Fibroblast of mammary gland (primary cell): ENCODE results near the gene WASF2.

Experiments used
- DNase-seq: peaks from one replicate; pipeline ENCODE4 v3.0.0-alpha.2; 2010; ENCODE audit warnings: low read depth
- H3K4me3 ChIP-seq: 2 replicates; pipeline ENCODE4 v1.5.1; 2011; ENCODE audit warnings: low read depth, mild to moderate bottlenecking, low read length, moderate library complexity; ENCODE audit not compliant: control insufficient read depth
- TF ChIP-seq, protein P1 (sequence below): conservative IDR thresholded peaks from 2 replicates; pipeline ENCODE4 v1.5.1; 2011; ENCODE audit warnings: low read depth, low read length, inconsistent platforms; ENCODE audit not compliant: control insufficient read depth, insufficient read depth

The WASF2 gene

DNA sequence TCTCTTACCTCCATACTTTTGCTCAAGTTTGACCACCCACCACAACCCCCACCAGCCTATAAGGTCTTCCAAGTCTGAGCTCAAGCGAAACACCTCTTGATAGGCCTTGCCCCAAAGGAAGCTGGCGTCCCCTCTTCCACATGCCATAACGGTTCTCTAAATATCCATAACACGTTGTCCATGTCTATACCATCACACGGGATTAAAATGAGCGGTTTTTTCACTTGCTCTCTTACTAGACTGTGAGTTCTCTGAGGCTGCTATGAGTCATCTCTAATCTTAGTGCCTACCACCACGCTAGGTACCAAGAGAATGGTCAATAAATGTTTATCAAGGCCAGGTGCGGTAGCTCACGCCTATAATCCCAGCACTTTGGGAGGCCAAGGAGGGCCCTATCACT is 41.0 kb downstream of the WASF2 start:
- TF ChIP-seq, protein P1, sequence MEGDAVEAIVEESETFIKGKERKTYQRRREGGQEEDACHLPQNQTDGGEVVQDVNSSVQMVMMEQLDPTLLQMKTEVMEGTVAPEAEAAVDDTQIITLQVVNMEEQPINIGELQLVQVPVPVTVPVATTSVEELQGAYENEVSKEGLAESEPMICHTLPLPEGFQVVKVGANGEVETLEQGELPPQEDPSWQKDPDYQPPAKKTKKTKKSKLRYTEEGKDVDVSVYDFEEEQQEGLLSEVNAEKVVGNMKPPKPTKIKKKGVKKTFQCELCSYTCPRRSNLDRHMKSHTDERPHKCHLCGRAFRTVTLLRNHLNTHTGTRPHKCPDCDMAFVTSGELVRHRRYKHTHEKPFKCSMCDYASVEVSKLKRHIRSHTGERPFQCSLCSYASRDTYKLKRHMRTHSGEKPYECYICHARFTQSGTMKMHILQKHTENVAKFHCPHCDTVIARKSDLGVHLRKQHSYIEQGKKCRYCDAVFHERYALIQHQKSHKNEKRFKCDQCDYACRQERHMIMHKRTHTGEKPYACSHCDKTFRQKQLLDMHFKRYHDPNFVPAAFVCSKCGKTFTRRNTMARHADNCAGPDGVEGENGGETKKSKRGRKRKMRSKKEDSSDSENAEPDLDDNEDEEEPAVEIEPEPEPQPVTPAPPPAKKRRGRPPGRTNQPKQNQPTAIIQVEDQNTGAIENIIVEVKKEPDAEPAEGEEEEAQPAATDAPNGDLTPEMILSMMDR = no peak
- DNase-seq = no peak
- no peak overlapping the region for H3K4me3 ChIP-seq

DNA sequence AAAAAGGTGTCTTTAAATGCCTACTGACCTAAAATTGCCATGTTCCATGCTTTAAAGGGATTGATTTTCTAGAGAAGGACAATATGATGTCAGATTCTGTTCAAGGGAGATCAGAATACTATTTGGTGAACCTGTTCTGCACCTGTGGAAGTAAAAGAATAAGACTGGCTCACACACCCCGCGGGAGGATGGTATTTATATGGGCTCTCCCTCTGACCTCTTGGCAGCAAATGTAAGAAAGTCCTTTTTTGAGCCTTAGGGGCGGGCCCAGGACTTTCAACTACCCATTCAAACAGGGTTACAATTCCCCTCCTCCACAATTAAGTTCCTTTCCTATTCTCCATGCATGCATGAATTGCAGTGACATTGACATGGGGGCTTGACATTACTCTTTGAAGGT is 42.1 kb downstream of the WASF2 start:
- no peak for DNase-seq

DNA sequence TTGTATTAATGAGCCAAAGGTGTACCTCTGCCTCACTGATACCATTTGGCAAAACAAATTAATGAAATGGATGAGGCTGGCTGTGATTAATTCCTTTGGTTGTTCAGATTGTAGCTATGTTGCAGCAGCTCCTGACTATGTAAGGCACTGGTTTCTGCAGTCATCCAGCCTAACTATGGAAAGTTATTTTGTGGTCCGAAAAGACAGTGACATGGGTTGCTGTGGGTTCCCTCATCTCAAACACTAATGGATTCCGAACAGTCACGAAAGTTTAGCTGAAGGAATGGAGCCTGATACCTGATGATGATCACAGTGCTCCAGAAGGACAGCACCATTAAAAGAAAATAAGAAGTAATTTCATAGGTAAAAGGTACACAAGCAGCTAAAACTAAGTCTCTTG is 42.6 kb downstream of the WASF2 start:
- DNase-seq = no peak
- H3K4me3 ChIP-seq = no peak overlapping the region
- TF ChIP-seq, protein P1 = no peak

More for the DNA sequence above, 42.1 kb downstream of the WASF2 start:
- TF ChIP-seq, protein P1 = no peak
- no peak overlapping the region for H3K4me3 ChIP-seq

DNA sequence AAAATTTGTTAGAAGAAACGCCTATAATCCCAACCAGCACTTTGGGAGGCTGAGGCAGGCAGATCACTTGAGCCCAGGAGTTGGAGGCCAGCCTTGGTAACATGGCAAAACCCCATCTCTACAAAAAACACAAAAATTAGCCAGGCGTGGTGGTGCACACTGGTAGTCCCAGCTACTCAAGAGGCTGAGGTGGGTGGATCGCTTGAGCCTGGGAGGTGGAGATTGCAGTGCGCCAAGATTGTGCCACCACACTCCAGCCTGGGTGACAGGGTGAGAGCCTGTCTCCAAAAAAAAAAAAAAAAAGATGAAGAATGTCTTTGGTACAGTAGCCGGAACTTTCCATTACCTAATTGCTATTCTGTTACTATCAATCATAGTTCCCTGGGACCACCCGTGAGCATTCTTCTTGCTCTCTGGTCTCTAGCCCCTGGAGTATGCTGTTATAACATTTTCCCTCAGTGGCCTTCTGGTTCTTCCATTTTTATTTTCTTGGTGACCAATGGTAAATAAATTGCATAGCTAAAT is 43.4 kb downstream of the WASF2 start:
- no peak for DNase-seq
- no peak overlapping the region for H3K4me3 ChIP-seq
- TF ChIP-seq, protein P1 = no peak

DNA sequence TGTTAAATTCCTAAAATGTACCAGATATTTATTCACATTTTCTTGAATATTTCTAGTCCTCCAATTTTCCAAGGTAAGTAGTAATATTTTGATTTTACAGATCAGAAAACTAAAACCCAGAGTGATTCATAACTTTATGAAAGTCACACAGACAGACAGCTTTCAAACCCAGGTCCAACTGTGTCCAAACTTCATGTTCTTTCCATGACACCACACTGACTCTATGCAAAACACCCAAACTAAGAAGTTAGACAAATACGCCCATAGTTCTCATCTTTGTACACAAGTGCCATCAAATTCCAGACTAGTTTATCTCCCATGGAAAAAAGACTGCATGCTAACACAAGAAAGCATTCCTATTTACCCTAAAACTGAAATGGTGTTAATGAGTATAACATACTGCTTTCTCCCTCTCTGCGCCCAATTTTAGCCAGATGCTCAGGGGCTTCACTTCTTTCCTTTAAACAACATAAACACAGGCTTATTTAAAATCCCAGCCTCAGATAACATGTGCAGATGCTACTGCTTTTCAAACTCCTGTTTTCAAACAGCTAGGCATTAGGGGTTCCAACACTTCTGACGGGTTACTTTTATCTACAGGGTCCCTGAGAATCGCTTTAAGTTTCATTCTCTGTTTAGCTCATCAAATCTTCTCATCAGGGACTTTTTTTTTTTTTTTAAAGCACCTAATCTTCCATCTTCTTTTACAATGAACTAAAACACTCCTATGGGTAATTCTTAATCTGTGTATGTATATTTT is 44.6 kb downstream of the WASF2 start:
- H3K4me3 ChIP-seq = no peak overlapping the region
- DNase-seq = no peak
- TF ChIP-seq, protein P1 = no peak

DNA sequence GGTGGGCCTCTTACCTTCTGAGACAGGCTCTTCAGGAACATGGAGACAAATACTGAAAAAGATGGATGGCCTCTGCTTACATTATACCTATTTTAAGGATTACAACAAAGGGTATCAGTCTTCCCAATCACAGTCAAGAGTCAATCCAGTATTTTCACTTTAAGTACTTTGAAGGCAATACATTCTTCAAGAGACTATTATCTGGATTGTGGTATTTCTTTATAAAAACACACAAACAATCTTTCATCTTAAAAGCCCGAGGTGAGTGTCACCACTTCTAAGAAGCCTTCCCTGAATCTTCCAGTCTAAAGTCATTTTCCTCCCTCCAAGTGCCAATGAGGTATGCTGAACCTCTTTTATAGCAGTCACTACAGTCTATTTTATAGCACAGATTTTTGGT is 45.3 kb downstream of the WASF2 start:
- no peak overlapping the region for H3K4me3 ChIP-seq
- DNase-seq = no peak

More for the DNA sequence above, 45.3 kb downstream of the WASF2 start:
- TF ChIP-seq, protein P1 = no peak
